Endothelial cell of umbilical vein (primary cell): ENCODE measurements around the gene CISD2. TPM values are rescaled to one million over a fixed set of nuclear protein-coding genes. Genes with fewer than 3 reads are reported as not detected.

Source experiments
- BruUV-seq: library from RNA; stranded (reverse); fragments of 400-500 nt; replicated peaks from 2 replicates; lab custom pipeline; 2021; lab: Mats Ljungman, UMichigan
- CTCF ChIA-PET: fragments of 300-600, 350-600 bp; sonication (Branson Sonifier 250); formaldehyde crosslinking; loops from one replicate; lab custom pipeline; 2021; ENCODE audit warnings: antibody characterized with exemption, inconsistent platforms; lab: Charles Lee
- POLR2A ChIA-PET: fragments of 300-600, 350-600 bp; sonication (Branson Sonifier 250); formaldehyde crosslinking; loops from one replicate; lab custom pipeline; 2021; ENCODE audit warnings: antibody characterized with exemption, inconsistent platforms; lab: Charles Lee
- DNase-seq: peaks from one replicate; pipeline ENCODE4 v3.0.0-alpha.2; 2011; ENCODE audit warnings: low read depth, low spot score
- FAIRE-seq: peaks from 2 replicates; lab custom pipeline; 2011; peaks lifted over from hg19 to GRCh38; lab: Jason Lieb, UNC
- H2AFZ ChIP-seq: 2 replicates; pipeline ENCODE4 v1.6.0; 2012; ENCODE audit warnings: low read depth, low read length, control low read depth, inconsistent platforms
- H3K27ac ChIP-seq: 2 replicates; pipeline ENCODE4 v1.5.1; 2011; ENCODE audit warnings: low read depth, mild to moderate bottlenecking, control low read depth, low read length, moderate library complexity; ENCODE audit not compliant: insufficient read depth
- H3K27me3 ChIP-seq, 2 experiments: 2 replicates each; pipeline versions ENCODE4 v1.6.0 to v1.6.1; 2011; ENCODE audit warnings: low read length in 2 of 2, mixed read lengths in 1 of 2; ENCODE audit not compliant: control insufficient read depth in 2 of 2, insufficient read depth in 2 of 2
- H3K36me3 ChIP-seq, 2 experiments: 2 replicates in 1 of 2; 3 replicates in 1 of 2; pipeline ENCODE4 v1.5.1; 2011; ENCODE audit warnings: low read length in 2 of 2, mild to moderate bottlenecking in 1 of 2, moderate library complexity in 1 of 2; ENCODE audit not compliant: control insufficient read depth in 2 of 2, insufficient read depth in 2 of 2; ENCODE audit errors: extremely low read depth in 1 of 2
- H3K4me1 ChIP-seq: 3 replicates; pipeline ENCODE4 v1.5.1; 2011; ENCODE audit warnings: mild to moderate bottlenecking, low read length; ENCODE audit not compliant: control insufficient read depth, insufficient read depth; ENCODE audit errors: extremely low read depth
- H3K4me2 ChIP-seq: 2 replicates; pipeline ENCODE4 v1.6.1; 2011; ENCODE audit warnings: low read length, control low read depth, mixed read lengths; ENCODE audit not compliant: insufficient read depth
- H3K4me3 ChIP-seq, 3 experiments: fragments of 200-600 bp in 1 of 3; sonication (generic), shearing (Covaris generic) in 1 of 3; replicated peaks in 1 of 3; 2 replicates each; pipeline ENCODE4 v1.5.1; 2011 to 2016; ENCODE audit warnings: control low read depth in 3 of 3, low read length in 3 of 3, mild to moderate bottlenecking in 2 of 3, inconsistent platforms in 1 of 3, low read depth in 1 of 3, moderate library complexity in 1 of 3; ENCODE audit not compliant: insufficient read depth in 1 of 3
- H3K79me2 ChIP-seq: 2 replicates; pipeline ENCODE4 v1.6.0; 2012; ENCODE audit warnings: low read length, inconsistent platforms; ENCODE audit not compliant: control insufficient read depth, insufficient read depth
- H3K9ac ChIP-seq: replicated peaks from 2 replicates; pipeline ENCODE3; 2011; ENCODE audit warnings: low read length, control low read depth; ENCODE audit not compliant: insufficient read depth; ENCODE audit errors: extremely low read depth
- H3K9me1 ChIP-seq: replicated peaks from 3 replicates; pipeline ENCODE4 v1.6.0; 2011; ENCODE audit warnings: mild to moderate bottlenecking, low read length; ENCODE audit not compliant: control insufficient read depth, insufficient read depth; ENCODE audit errors: extremely low read depth
- H3K9me3 ChIP-seq: replicated peaks from 2 replicates; pipeline ENCODE4 v1.5.1; 2012; ENCODE audit warnings: low read length, inconsistent platforms; ENCODE audit not compliant: control insufficient read depth, insufficient read depth
- H4K20me1 ChIP-seq: replicated peaks from 2 replicates; pipeline ENCODE3; 2011; ENCODE audit warnings: mild to moderate bottlenecking, low read length; ENCODE audit not compliant: control insufficient read depth, insufficient read depth; ENCODE audit errors: extremely low read depth
- EZH2 ChIP-seq: IDR thresholded peaks from 2 replicates; pipeline ENCODE4 v1.6.1; 2012; ENCODE audit warnings: borderline replicate concordance, low read depth, mild to moderate bottlenecking, moderate library complexity, low read length, inconsistent platforms; ENCODE audit not compliant: severe bottlenecking
- FOS ChIP-seq: IDR thresholded peaks from 2 replicates; pipeline ENCODE4 v1.6.1; 2011; ENCODE audit warnings: mild to moderate bottlenecking, low read length, moderate library complexity, borderline replicate concordance; ENCODE audit not compliant: insufficient read depth
- GATA2 ChIP-seq: IDR thresholded peaks from 2 replicates; pipeline ENCODE4 v1.7.0; 2011; ENCODE audit warnings: low read depth, mild to moderate bottlenecking, moderate library complexity, mixed read lengths, low read length; ENCODE audit not compliant: insufficient read length, insufficient read depth
- JUN ChIP-seq: IDR thresholded peaks from 2 replicates; pipeline ENCODE4 v1.6.1; 2011; ENCODE audit warnings: borderline replicate concordance, low read depth; ENCODE audit not compliant: insufficient read length, insufficient read depth
- MYC ChIP-seq: IDR thresholded peaks from one replicate; pipeline ENCODE4 v1.6.1; 2011; ENCODE audit warnings: mild to moderate bottlenecking, low read depth, low read length
- POLR2A ChIP-seq: IDR thresholded peaks from 2 replicates; pipeline ENCODE4 v1.6.1; 2012; ENCODE audit warnings: low read depth, mild to moderate bottlenecking, control low read depth, low read length
- POLR2AphosphoS5 ChIP-seq: IDR thresholded peaks from 2 replicates; pipeline ENCODE4 v1.6.1; 2012; ENCODE audit warnings: low read depth, mild to moderate bottlenecking, control low read depth, low read length, moderate library complexity; ENCODE audit not compliant: insufficient read depth
- dilution Hi-C: fragments of 300-500 bp; cut with MboI; formaldehyde crosslinking; loops from one replicate; pipeline ENCODE4 v1.15.0; 2019; ENCODE audit warnings: low sequenced_read_pairs; ENCODE audit not compliant: extremely low pct_ligation_motif_present
- intact Hi-C: fragments of 100-400 bp; cut with micrococcal nuclease; formaldehyde crosslinking; loops from one replicate; pipeline ENCODE4 v1.10.0; 2022
- polyA plus RNA-seq, 4 experiments: library from polyadenylated mRNA; depleted of rRNA in 3 of 4; stranded (reverse) in 3 of 4; unstranded in 1 of 4; fragments of >200 nt; gene quantifications; 2 replicates each; pipeline versions ENCODE4 v1.2.1 to v1.2.3, GENCODE V29; 2011 to 2012; ENCODE audit warnings: missing spikeins in 1 of 4
- total RNA-seq: library from RNA; stranded (reverse); gene quantifications from 2 replicates; pipeline ENCODE4 v1.2.3, GENCODE V29; 2021
- TF ChIP-seq, protein P1 (sequence below): IDR thresholded peaks from 2 replicates; pipeline ENCODE4 v1.6.1; 2011; ENCODE audit not compliant: insufficient read depth, insufficient read length
- TF ChIP-seq, protein P2 (sequence below), 2 donors: IDR thresholded peaks; 1 replicate in 1 of 2; 2 replicates in 1 of 2; pipeline ENCODE4 v1.5.1; 2011; ENCODE audit warnings: low read length in 2 of 2, mild to moderate bottlenecking in 2 of 2, moderate library complexity in 2 of 2, control low read depth in 1 of 2, inconsistent platforms in 1 of 2, low read depth in 1 of 2; ENCODE audit not compliant: insufficient read depth in 1 of 2; ENCODE audit errors: extremely low read depth in 1 of 2

CISD2 gene
- total and polyA plus RNA-seq, 2 donors (not counting 3 experiments of a cell fraction or from before 2014, with no cell fraction given), result 14.6 to 28.4 TPM

DNA sequence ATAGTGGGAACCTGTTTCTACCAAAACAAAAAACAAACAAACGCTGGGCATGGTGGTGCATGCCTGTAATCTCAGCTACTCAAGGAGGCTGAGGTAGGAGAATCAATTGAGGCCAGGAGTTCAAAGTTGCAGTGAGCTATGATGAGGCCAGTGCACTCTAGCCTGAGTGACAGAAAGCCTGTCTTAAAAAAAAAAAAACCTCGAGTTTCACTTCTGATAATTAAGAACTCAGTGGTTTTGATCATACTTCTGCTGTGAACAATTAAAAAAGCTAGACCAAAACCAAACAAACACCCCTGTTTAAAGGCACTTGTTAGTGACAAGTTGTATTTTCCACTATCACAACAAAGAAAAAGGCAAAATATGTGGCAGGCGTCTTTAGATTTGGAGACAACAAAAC lies 26.4 kb upstream of the CISD2 start:
- Histone ChIP-seq H2AFZ (no peak overlapping the region), H3K9me3 (no peaks in the 10 kb centered on the region), H3K9me1 (no peaks in the 10 kb centered on the region), H3K27ac (no peak overlapping the region), H3K4me3 (no peak overlapping the region), H3K4me1 (no peaks in the 10 kb centered on the region), H3K79me2 (no peaks in the 10 kb centered on the region), H3K9ac (no peak overlapping the region), H3K4me2 (no peak overlapping the region), H3K27me3 (no peaks in the 10 kb centered on the region), H3K36me3 (no peaks in the 10 kb centered on the region), H4K20me1 (no peaks in the 10 kb centered on the region)
- POLR2A ChIA-PET, result no interaction called here
- BruUV-seq, result no TSS peak
- no peak for TF ChIP-seq POLR2AphosphoS5
- no peak for TF ChIP-seq POLR2A
- TF ChIP-seq FOS, result no peak
- no peak for TF ChIP-seq MYC
- no peak for TF ChIP-seq EZH2
- no peak for DNase-seq
- FAIRE-seq, result no peak
- dilution Hi-C loops (no loop called here), intact Hi-C loops (no loop called here)
- CTCF ChIA-PET, result no interaction called here

DNA sequence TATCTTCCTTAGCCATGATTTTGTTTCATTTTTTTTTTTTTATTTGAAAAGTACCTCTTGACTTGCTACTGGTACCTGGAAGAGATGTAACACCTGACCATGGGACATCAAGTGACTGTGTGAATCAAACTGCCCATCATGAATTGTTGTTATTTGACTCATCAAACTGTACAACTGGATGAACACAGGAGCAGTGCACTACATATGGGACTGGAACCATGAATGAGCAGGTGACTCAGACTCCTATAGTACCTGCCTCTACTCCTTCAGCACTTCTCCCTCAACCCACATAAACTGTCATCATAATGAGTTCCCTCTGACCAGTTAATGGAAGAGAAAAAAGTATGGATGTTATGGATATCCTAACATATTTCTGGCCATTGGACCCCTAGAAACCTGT lies 25.5 kb upstream of the CISD2 start:
- Histone ChIP-seq H3K9ac (no peak overlapping the region), H3K4me2 (no peak overlapping the region), H4K20me1 (no peaks in the 10 kb centered on the region), H3K4me3 (no peak overlapping the region), H3K79me2 (no peaks in the 10 kb centered on the region), H3K9me3 (no peaks in the 10 kb centered on the region), H3K36me3 (no peaks in the 10 kb centered on the region), H2AFZ (no peak overlapping the region), H3K4me1 (no peaks in the 10 kb centered on the region), H3K27ac (no peak overlapping the region), H3K27me3 (no peaks in the 10 kb centered on the region), H3K9me1 (no peaks in the 10 kb centered on the region)
- dilution Hi-C loops (no loop called here), intact Hi-C loops (no loop called here)
- DNase-seq, result no peak
- ChIA-PET CTCF (no interaction called here), POLR2A (no interaction called here)
- no peak for FAIRE-seq
- no TSS peak for BruUV-seq
- TF ChIP-seq, protein P1, sequence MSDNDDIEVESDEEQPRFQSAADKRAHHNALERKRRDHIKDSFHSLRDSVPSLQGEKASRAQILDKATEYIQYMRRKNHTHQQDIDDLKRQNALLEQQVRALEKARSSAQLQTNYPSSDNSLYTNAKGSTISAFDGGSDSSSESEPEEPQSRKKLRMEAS, result no peak
- TF ChIP-seq JUN, result no peak
- TF ChIP-seq, protein P2, sequence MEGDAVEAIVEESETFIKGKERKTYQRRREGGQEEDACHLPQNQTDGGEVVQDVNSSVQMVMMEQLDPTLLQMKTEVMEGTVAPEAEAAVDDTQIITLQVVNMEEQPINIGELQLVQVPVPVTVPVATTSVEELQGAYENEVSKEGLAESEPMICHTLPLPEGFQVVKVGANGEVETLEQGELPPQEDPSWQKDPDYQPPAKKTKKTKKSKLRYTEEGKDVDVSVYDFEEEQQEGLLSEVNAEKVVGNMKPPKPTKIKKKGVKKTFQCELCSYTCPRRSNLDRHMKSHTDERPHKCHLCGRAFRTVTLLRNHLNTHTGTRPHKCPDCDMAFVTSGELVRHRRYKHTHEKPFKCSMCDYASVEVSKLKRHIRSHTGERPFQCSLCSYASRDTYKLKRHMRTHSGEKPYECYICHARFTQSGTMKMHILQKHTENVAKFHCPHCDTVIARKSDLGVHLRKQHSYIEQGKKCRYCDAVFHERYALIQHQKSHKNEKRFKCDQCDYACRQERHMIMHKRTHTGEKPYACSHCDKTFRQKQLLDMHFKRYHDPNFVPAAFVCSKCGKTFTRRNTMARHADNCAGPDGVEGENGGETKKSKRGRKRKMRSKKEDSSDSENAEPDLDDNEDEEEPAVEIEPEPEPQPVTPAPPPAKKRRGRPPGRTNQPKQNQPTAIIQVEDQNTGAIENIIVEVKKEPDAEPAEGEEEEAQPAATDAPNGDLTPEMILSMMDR (IDR thresholded peaks at IDR 0.05; ENCODE audit: extremely low read depth in 1 of 2, insufficient read depth in 1 of 2, low read depth in 1 of 2, low read length in 2 of 2), result no peak
- no peak for TF ChIP-seq GATA2
- TF ChIP-seq EZH2, result no peak
- no peak for TF ChIP-seq POLR2A
